LNCaP clone FGC (cell line): ENCODE data around the gene NRXN3.

Experiments used
- DNase-seq: peaks from one replicate; pipeline ENCODE4 v3.0.0-alpha.2; 2011; ENCODE audit warnings: low read depth
- H3K4me3 ChIP-seq: 2 replicates; pipeline ENCODE4 v1.5.1; 2011; ENCODE audit warnings: mild to moderate bottlenecking, low read depth, low read length, control low read depth
- CTCF ChIP-seq: IDR thresholded peaks from 2 replicates; pipeline ENCODE4 v1.5.1; 2012; ENCODE audit warnings: mild to moderate bottlenecking; ENCODE audit not compliant: control insufficient read depth, insufficient read depth; ENCODE audit errors: extremely low read depth

Gene NRXN3

GRCh38 chr14:78605897-78606500 is 435.8 kb downstream of the NRXN3 start:
- TF ChIP-seq CTCF = no peak
- no peak for DNase-seq
- no peak overlapping the region for H3K4me3 ChIP-seq

DNA sequence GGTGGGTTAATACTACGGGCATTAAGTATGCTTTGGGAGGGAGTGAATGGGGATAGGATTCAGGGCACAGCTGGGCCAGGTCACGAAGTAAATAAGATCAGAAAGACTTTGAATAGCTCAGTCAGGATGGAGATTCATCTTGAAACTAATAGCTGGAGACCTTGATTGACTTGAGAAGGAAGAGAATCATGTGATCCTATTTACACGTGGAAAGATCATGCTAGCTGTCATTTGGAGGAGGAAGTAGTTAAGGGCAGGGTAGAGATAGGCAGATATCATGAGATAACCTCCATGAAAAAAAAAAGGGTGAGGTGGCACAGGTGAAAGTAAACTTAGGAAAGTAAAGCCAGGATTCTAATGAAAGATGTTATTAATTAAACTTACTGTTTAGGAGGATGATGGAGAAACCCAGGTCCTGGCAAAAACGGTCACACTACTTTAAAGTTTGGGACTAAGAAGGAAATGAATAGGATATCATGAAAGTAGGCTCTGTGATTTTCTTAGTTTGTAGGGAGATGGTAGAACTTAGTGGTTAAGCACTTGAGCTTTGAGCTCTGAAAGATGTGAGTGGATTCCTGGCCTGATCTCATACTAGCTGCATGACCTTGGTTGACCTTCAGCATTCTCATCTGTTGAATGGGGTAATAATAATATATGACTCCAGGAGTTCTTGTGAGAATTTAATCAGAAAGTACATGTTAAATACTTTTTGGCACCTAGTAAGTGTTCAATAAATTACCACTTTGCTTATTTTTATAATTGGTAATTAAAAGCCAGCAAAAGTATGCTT is 439.0 kb downstream of the NRXN3 start:
- TF ChIP-seq CTCF = no peak
- no peak for DNase-seq

GRCh38 chr14:78610994-78611393 is 440.8 kb downstream of the NRXN3 start:
- H3K4me3 ChIP-seq = no peak overlapping the region
- no peak for DNase-seq
- TF ChIP-seq CTCF = no peak

More for the DNA sequence above, 439.0 kb downstream of the NRXN3 start:
- H3K4me3 ChIP-seq = no peak overlapping the region

- TF ChIP-seq CTCF = no peak
- DNase-seq = no peak
- H3K4me3 ChIP-seq = no peak overlapping the region
Measured at GRCh38 chr14:78611796-78612571, 441.8 kb downstream of the NRXN3 start.

DNA sequence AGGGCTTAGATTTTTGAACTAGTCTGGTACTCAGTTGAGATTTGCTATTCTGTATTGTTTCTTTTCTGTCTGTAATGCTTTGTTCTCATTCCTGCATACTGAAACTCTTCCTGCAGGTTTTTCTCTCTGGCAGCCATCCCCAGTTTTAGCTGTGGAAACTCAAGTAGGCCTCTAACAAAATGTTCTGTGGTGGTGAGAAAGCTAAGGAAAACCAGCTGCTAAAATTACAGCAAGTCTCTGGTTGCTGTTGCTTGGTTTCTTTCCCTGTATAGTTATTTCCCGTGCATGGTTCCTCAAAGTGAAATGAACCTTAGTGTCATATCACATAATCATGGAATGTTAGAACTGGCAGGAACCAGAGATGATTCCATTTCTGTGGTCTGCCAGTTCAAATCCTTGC is 442.5 kb downstream of the NRXN3 start:
- no peak overlapping the region for H3K4me3 ChIP-seq
- no peak for TF ChIP-seq CTCF
- no peak for DNase-seq

DNA sequence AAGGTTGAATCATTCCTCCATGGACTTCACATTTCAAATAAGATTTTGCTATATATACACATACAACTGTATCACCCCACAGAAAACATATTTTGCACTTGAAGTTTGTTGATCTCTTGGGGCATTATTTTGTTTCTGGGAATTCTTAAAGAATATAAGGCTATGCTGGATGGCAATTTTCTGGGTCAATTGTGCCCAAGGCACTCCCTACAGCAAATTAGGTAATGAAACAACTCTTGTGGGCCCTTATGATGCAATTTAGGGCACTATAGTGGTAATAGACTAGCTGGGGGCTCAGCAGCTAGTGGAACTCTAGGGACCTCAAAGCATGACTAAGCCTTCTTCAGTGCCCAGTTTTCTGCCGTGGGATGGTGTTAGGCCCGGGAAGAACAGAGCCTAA is 444.4 kb downstream of the NRXN3 start:
- TF ChIP-seq CTCF = no peak
- H3K4me3 ChIP-seq = no peak overlapping the region
- no peak for DNase-seq
